ENCODE results near the gene FUZ.

GRCh38 chr19:49791776-49792445 lies 21.2 kb downstream of the FUZ start:
- TF ChIP-seq CTCF (IDR thresholded peaks at IDR 0.05) (no peak), POLR2A (IDR thresholded peaks at IDR 0.05) (no peak)
